Measurements from ENCODE around the gene BCL2L11. TPM values are rescaled to one million over a fixed set of nuclear protein-coding genes. Genes with fewer than 3 reads are reported as not detected.

Gene BCL2L11
- total and polyA plus RNA-seq, 2 donors (not counting 3 experiments of a cell fraction or from before 2014, with no cell fraction given), result 12.9 to 26.6 TPM

DNA sequence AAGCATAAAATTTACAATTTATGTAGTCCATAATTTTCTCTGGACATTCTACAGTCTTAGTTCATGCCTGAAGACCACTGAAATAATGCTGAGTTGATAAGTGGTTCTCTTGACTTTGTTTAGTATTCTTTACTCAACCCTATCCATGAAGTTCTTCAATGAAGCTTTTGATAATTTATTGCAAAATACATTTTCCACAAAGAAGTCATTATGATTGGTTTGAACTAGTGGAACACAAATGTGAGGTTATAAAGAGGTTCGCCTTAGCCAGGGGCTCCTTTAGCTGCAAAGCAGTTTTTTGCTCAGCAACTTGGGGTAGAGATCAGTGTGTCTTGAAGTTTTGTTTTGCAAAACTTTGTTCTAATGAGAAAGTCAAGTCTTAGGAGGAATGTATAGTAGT is 5.9 kb downstream of the BCL2L11 start:
- dilution Hi-C loops (cut with MboI; ENCODE audit: extremely low pct_ligation_motif_present, low sequenced_read_pairs) (no loop called here), intact Hi-C loops (cut with micrococcal nuclease) (no loop called here)
- no peaks in the 10 kb centered on the region for H3K9me3 ChIP-seq (replicated peaks; ENCODE audit: control insufficient read depth, insufficient read depth, low read length)
- peaks cover 0 to 13% of the 10 kb centered on the region in 2 experiments for H3K36me3 ChIP-seq (ENCODE audit: control insufficient read depth in 2 of 2, extremely low read depth in 1 of 2, insufficient read depth in 2 of 2, low read length in 2 of 2)
- DNase-seq (ENCODE audit: low read depth, low spot score) (no peak), FAIRE-seq (no peak)
- ChIA-PET CTCF (interaction anchor here (2.0 kb wide), 1 partner anchor 23 kb away, joined by 4 read pairs; no protein-coding TSS in a partner anchor), POLR2A (no interaction called here)
- H4K20me1 ChIP-seq (replicated peaks; ENCODE audit: control insufficient read depth, extremely low read depth, insufficient read depth, low read length), result no peaks in the 10 kb centered on the region
- peaks cover 7% of the 10 kb centered on the region for H3K4me1 ChIP-seq (ENCODE audit: control insufficient read depth, extremely low read depth, insufficient read depth, low read length)
- no peak overlapping the region for H2AFZ ChIP-seq (ENCODE audit: low read depth, low read length)
- TF ChIP-seq MYC (IDR thresholded peaks at IDR 0.05; ENCODE audit: low read depth, low read length) (no peak), POLR2AphosphoS5 (IDR thresholded peaks at IDR 0.05; ENCODE audit: insufficient read depth, low read depth, low read length) (no peak), GATA2 (IDR thresholded peaks at IDR 0.05; ENCODE audit: insufficient read depth, insufficient read length, low read depth, low read length) (no peak), EZH2 (IDR thresholded peaks at IDR 0.05; ENCODE audit: borderline replicate concordance, low read depth, low read length, severe bottlenecking) (no peak), POLR2A (IDR thresholded peaks at IDR 0.05; ENCODE audit: low read depth, low read length) (no peak), FOS (IDR thresholded peaks at IDR 0.05; ENCODE audit: borderline replicate concordance, insufficient read depth, low read length) (no peak), JUN (IDR thresholded peaks at IDR 0.05; ENCODE audit: borderline replicate concordance, insufficient read depth, insufficient read length, low read depth) (no peak)
- TF ChIP-seq, protein P1, sequence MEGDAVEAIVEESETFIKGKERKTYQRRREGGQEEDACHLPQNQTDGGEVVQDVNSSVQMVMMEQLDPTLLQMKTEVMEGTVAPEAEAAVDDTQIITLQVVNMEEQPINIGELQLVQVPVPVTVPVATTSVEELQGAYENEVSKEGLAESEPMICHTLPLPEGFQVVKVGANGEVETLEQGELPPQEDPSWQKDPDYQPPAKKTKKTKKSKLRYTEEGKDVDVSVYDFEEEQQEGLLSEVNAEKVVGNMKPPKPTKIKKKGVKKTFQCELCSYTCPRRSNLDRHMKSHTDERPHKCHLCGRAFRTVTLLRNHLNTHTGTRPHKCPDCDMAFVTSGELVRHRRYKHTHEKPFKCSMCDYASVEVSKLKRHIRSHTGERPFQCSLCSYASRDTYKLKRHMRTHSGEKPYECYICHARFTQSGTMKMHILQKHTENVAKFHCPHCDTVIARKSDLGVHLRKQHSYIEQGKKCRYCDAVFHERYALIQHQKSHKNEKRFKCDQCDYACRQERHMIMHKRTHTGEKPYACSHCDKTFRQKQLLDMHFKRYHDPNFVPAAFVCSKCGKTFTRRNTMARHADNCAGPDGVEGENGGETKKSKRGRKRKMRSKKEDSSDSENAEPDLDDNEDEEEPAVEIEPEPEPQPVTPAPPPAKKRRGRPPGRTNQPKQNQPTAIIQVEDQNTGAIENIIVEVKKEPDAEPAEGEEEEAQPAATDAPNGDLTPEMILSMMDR (IDR thresholded peaks at IDR 0.05; ENCODE audit: extremely low read depth in 1 of 2, insufficient read depth in 1 of 2, low read depth in 1 of 2, low read length in 2 of 2), result no peak
- TF ChIP-seq, protein P2, sequence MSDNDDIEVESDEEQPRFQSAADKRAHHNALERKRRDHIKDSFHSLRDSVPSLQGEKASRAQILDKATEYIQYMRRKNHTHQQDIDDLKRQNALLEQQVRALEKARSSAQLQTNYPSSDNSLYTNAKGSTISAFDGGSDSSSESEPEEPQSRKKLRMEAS (IDR thresholded peaks at IDR 0.05; ENCODE audit: insufficient read depth, insufficient read length), result no peak
- H3K9me1 ChIP-seq (replicated peaks; ENCODE audit: control insufficient read depth, extremely low read depth, insufficient read depth, low read length), result no peaks in the 10 kb centered on the region
- no TSS peak for BruUV-seq (replicated peaks)
- no peaks in the 10 kb centered on the region for H3K27me3 ChIP-seq (ENCODE audit: control insufficient read depth in 2 of 2, insufficient read depth in 2 of 2, low read length in 2 of 2)
- H3K79me2 ChIP-seq (ENCODE audit: control insufficient read depth, insufficient read depth, low read length), result no peaks in the 10 kb centered on the region
- no peak overlapping the region for H3K9ac ChIP-seq (replicated peaks; ENCODE audit: extremely low read depth, insufficient read depth, low read length)
- H3K4me2 ChIP-seq (ENCODE audit: insufficient read depth, low read length), result no peak overlapping the region
- H3K4me3 ChIP-seq (replicated peaks in 1 of 3; ENCODE audit: insufficient read depth in 1 of 3, low read depth in 1 of 3, low read length in 3 of 3), result no peak overlapping the region
- no peak overlapping the region for H3K27ac ChIP-seq (ENCODE audit: insufficient read depth, low read depth, low read length)
